Mesenteric fat pad (tissue), 1 donor: ENCODE data around the gene ITGA3. TPM values are rescaled to one million over a fixed set of nuclear protein-coding genes. Genes with fewer than 3 reads are reported as not detected.

Source experiments
- DNase-seq: peaks from one replicate; pipeline ENCODE4 v3.0.0-alpha.2; 2020; ENCODE audit warnings: low spot score
- long read RNA-seq: library from polyadenylated mRNA; unstranded; transcript quantifications from one replicate; pipeline ENCODE4 v2.0.0, GENCODE V29; 2020
- total RNA-seq: library from RNA; stranded (reverse); fragmentation: NEBNext Ultra II Directional; extraction: Animal tissue kit (Norgen Biotek cat#: 25700); gene quantifications from one replicate; pipeline ENCODE4 v1.2.1, GENCODE V29; 2021
- donor health status: DM: yes; HTN: yes; CAD: no.

Gene ITGA3
- 14.4 TPM for total RNA-seq
- long read RNA-seq, partial matches to known transcripts, result 10 of 14 reads
- long read RNA-seq, other reads (novel, unspliced or antisense), result 2 of 14 reads

GRCh38 chr17:50055426-50056216, at the start of gene ITGA3:
Gene ITGA3, plus strand, starts transcription at chr17:50056110. Its CDS starts 330 bp downstream, at chr17:50056440.
- DNase-seq, result no peak

- DNase-seq, result no peak
Measured at GRCh38 chr17:50009282-50009681, 46.6 kb upstream of the ITGA3 start.

GRCh38 chr17:50013079-50013478, 42.8 kb upstream of the ITGA3 start:
- DNase-seq, result no peak

- DNase-seq, result no peak
Measured at GRCh38 chr17:50014471-50015088, 41.3 kb upstream of the ITGA3 start.

- no peak for DNase-seq
Measured at GRCh38 chr17:50015146-50015545, 40.8 kb upstream of the ITGA3 start.

GRCh38 chr17:50018909-50019308, 37.0 kb upstream of the ITGA3 start:
- DNase-seq, result no peak

GRCh38 chr17:50020841-50021599, 34.9 kb upstream of the ITGA3 start:
- no peak for DNase-seq

GRCh38 chr17:50021681-50022370, 34.1 kb upstream of the ITGA3 start:
- DNase-seq, result no peak

GRCh38 chr17:50022463-50023130, 33.3 kb upstream of the ITGA3 start:
- no peak for DNase-seq

GRCh38 chr17:50023520-50023919, 32.4 kb upstream of the ITGA3 start:
- no peak for DNase-seq

- DNase-seq, result no peak
Measured at GRCh38 chr17:50024808-50025207, 31.1 kb upstream of the ITGA3 start.

- DNase-seq, result no peak
Measured at GRCh38 chr17:50026046-50026675, 29.7 kb upstream of the ITGA3 start.

- no peak for DNase-seq
Measured at GRCh38 chr17:50026837-50027171, 29.1 kb upstream of the ITGA3 start.

- DNase-seq, result peak; percentile 90
Measured at GRCh38 chr17:50027172-50027880, 28.6 kb upstream of the ITGA3 start.

- no peak for DNase-seq
Measured at GRCh38 chr17:50027881-50028735, 27.8 kb upstream of the ITGA3 start.

- no peak for DNase-seq
Measured at GRCh38 chr17:50028736-50029120, 27.2 kb upstream of the ITGA3 start.

- no peak for DNase-seq
Measured at GRCh38 chr17:50029185-50029584, 26.7 kb upstream of the ITGA3 start.

GRCh38 chr17:50033316-50033715, 22.6 kb upstream of the ITGA3 start:
- no peak for DNase-seq
